OCI-LY3 (cell line): ENCODE results near the gene ESM1.
A peak's percentile ranks its signal among the peaks of the same experiment; 100 is the strongest.

Experiments used
- H2AFZ ChIP-seq: fragments of 200-600, 300-600 bp; shearing (Covaris generic); 2 replicates; pipeline ENCODE4 v1.6.0; 2014; ENCODE audit warnings: antibody characterized with exemption, low read depth, low read length
- H3K27ac ChIP-seq: fragments of 200-600, 300-600 bp; sonication (generic); 2 replicates; pipeline ENCODE4 v1.5.1; 2014; ENCODE audit warnings: mild to moderate bottlenecking, low read length, moderate library complexity, mixed read lengths
- H3K27me3 ChIP-seq: fragments of 200-600, 300-600 bp; sonication (generic); 2 replicates; pipeline ENCODE4 v1.6.1; 2014; ENCODE audit warnings: low read depth, low read length, mixed read lengths
- H3K36me3 ChIP-seq: fragments of 200-600, 300-600 bp; sonication (generic); replicated peaks from 2 replicates; pipeline ENCODE3; 2014; ENCODE audit warnings: low read depth, low read length, mixed read lengths
- H3K4me1 ChIP-seq: fragments of 300-600, 200-600 bp; sonication (generic); 2 replicates; pipeline ENCODE4 v1.6.1; 2014; ENCODE audit warnings: low read length, mixed read lengths
- H3K4me2 ChIP-seq: fragments of 200-600, 300-600 bp; sonication (generic); 2 replicates; pipeline ENCODE4 v1.6.1; 2014; ENCODE audit warnings: low read length, mixed read lengths
- H3K4me3 ChIP-seq: fragments of 300-600, 200-600 bp; sonication (generic); 2 replicates; pipeline ENCODE4 v1.5.1; 2014; ENCODE audit warnings: antibody characterized with exemption, mild to moderate bottlenecking, low read length, moderate library complexity
- H3K79me2 ChIP-seq: fragments of 300-600, 200-600 bp; shearing (Covaris generic); 2 replicates; pipeline ENCODE4 v1.6.1; 2014; ENCODE audit warnings: mild to moderate bottlenecking, low read length, mixed read lengths
- H3K9ac ChIP-seq: fragments of 300-600, 200-600 bp; shearing (Covaris generic); 2 replicates; pipeline ENCODE4 v1.6.0; 2014; ENCODE audit warnings: mild to moderate bottlenecking, low read length, moderate library complexity
- H3K9me3 ChIP-seq: fragments of 200-600, 300-600 bp; shearing (Covaris generic); 2 replicates; pipeline ENCODE4 v1.6.1; 2014; ENCODE audit warnings: low read length, mixed read lengths; ENCODE audit not compliant: insufficient read depth
- H4K20me1 ChIP-seq: fragments of 200-600, 300-600 bp; sonication (generic); 2 replicates; pipeline ENCODE4 v1.6.1; 2016; ENCODE audit warnings: low read length, mixed read lengths; ENCODE audit not compliant: insufficient read depth
- EZH2phosphoT487 ChIP-seq: fragments of 200-600 bp; shearing (Covaris generic); IDR thresholded peaks from 2 replicates; pipeline ENCODE4 v1.6.1; 2018; ENCODE audit warnings: antibody characterized with exemption, mixed run types, low read depth
- TF ChIP-seq, protein P1 (sequence below): fragments of 200-600, 300-600 bp; sonication (generic); IDR thresholded peaks from 2 replicates; pipeline ENCODE4 v1.5.1; 2014; ENCODE audit warnings: antibody characterized with exemption, low read length, low read depth

Gene ESM1

GRCh38 chr5:55030220-55030619, 44.8 kb upstream of the ESM1 start:
- Histone ChIP-seq H3K27me3 (no peaks in the 10 kb centered on the region), H4K20me1 (no peaks in the 10 kb centered on the region), H3K4me3 (no peak overlapping the region), H3K27ac (no peak overlapping the region), H3K9me3 (no peaks in the 10 kb centered on the region), H3K79me2 (no peaks in the 10 kb centered on the region), H2AFZ (no peak overlapping the region), H3K4me2 (no peak overlapping the region), H3K4me1 (peaks cover 21% of the 10 kb centered on the region), H3K9ac (no peak overlapping the region), H3K36me3 (no peaks in the 10 kb centered on the region)
- TF ChIP-seq EZH2phosphoT487 = no peak
- TF ChIP-seq, protein P1, sequence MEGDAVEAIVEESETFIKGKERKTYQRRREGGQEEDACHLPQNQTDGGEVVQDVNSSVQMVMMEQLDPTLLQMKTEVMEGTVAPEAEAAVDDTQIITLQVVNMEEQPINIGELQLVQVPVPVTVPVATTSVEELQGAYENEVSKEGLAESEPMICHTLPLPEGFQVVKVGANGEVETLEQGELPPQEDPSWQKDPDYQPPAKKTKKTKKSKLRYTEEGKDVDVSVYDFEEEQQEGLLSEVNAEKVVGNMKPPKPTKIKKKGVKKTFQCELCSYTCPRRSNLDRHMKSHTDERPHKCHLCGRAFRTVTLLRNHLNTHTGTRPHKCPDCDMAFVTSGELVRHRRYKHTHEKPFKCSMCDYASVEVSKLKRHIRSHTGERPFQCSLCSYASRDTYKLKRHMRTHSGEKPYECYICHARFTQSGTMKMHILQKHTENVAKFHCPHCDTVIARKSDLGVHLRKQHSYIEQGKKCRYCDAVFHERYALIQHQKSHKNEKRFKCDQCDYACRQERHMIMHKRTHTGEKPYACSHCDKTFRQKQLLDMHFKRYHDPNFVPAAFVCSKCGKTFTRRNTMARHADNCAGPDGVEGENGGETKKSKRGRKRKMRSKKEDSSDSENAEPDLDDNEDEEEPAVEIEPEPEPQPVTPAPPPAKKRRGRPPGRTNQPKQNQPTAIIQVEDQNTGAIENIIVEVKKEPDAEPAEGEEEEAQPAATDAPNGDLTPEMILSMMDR = no peak

- H3K27ac ChIP-seq = no peak overlapping the region
- no peak for TF ChIP-seq EZH2phosphoT487
- TF ChIP-seq, protein P1 = no peak
- H3K9me3 ChIP-seq = no peaks in the 10 kb centered on the region
- no peaks in the 10 kb centered on the region for H3K79me2 ChIP-seq
- no peak overlapping the region for H2AFZ ChIP-seq
- H3K4me2 ChIP-seq = peak overlapping the region; percentile 58
- no peaks in the 10 kb centered on the region for H3K36me3 ChIP-seq
- no peaks in the 10 kb centered on the region for H3K27me3 ChIP-seq
- H3K4me3 ChIP-seq = peak overlapping the region; percentile 28
- no peaks in the 10 kb centered on the region for H4K20me1 ChIP-seq
- H3K9ac ChIP-seq = no peak overlapping the region
- peaks cover 26% of the 10 kb centered on the region for H3K4me1 ChIP-seq
These were observed 42.2 kb upstream of the ESM1 start for GRCh38 chr5:55027595-55027994.

- Histone ChIP-seq H3K4me1 (peaks cover 18% of the 10 kb centered on the region), H3K27me3 (no peaks in the 10 kb centered on the region), H3K9me3 (no peaks in the 10 kb centered on the region), H3K27ac (no peak overlapping the region), H4K20me1 (no peaks in the 10 kb centered on the region), H3K9ac (no peak overlapping the region), H3K4me2 (no peak overlapping the region), H3K79me2 (no peaks in the 10 kb centered on the region), H3K36me3 (no peaks in the 10 kb centered on the region), H2AFZ (no peak overlapping the region), H3K4me3 (no peak overlapping the region)
- TF ChIP-seq EZH2phosphoT487 = no peak
- TF ChIP-seq, protein P1 = no peak
These were observed 37.1 kb upstream of the ESM1 start for GRCh38 chr5:55022450-55022849.

DNA sequence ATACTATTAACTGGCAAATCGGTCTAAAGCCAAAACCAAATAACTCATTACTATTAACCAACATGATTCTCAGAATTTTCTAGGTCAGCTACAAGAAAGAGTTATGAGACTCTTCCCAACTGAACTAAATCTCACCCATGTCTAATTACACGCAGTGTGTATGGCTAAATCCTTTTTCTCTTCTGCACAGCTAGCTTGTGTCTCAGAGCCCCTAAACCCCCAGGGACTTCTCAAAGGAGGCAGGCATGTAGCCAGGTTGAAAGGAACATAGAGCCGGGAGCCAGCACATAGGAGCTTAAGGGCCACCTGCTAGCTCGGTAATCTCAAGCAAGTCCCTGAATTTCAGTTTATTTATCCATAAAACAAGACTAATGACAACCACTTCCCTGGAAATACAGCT, 36.4 kb upstream of the ESM1 start:
- Histone ChIP-seq H3K27ac (no peak overlapping the region), H3K79me2 (no peaks in the 10 kb centered on the region), H3K4me1 (peaks cover 12% of the 10 kb centered on the region), H3K9ac (no peak overlapping the region), H3K4me2 (no peak overlapping the region), H3K4me3 (no peak overlapping the region), H4K20me1 (no peaks in the 10 kb centered on the region), H2AFZ (no peak overlapping the region), H3K36me3 (no peaks in the 10 kb centered on the region), H3K9me3 (no peaks in the 10 kb centered on the region), H3K27me3 (no peaks in the 10 kb centered on the region)
- no peak for TF ChIP-seq EZH2phosphoT487
- TF ChIP-seq, protein P1 = no peak
